HepG2 (cell line): ENCODE data around the gene MALT1. TPM values are rescaled to one million over a fixed set of nuclear protein-coding genes. Genes with fewer than 3 reads are reported as not detected.

Experiments
- ARNT ChIP-seq: fragments of 450-650 bp; IDR thresholded peaks from 2 replicates; pipeline ENCODE4 v1.6.1; 2017
- BRF2 ChIP-seq: sonication (generic); formaldehyde crosslinking; IDR thresholded peaks from 2 replicates; pipeline ENCODE4 v1.8.1; 2022; ENCODE audit warnings: mild to moderate bottlenecking, missing genetic modification reagents
- CTCF ChIP-seq: sonication (generic); formaldehyde crosslinking; IDR thresholded peaks from 2 replicates; pipeline ENCODE4 v1.5.0; 2020; ENCODE audit warnings: mild to moderate bottlenecking, missing genetic modification reagents, moderate library complexity
- GABPA ChIP-seq, 2 experiments: IDR thresholded peaks; 2 replicates each; pipeline ENCODE4 v1.6.1; 2011 to 2016; ENCODE audit warnings: low read depth in 2 of 2, low read length in 1 of 2, missing biosample characterization in 1 of 2, missing genetic modification characterization in 1 of 2
- HDAC6 ChIP-seq: fragments of 200-600 bp; sonication (generic); IDR thresholded peaks from 2 replicates; pipeline ENCODE4 v1.7.0; 2017; ENCODE audit warnings: mild to moderate bottlenecking, antibody characterized with exemption, low read length, low read depth
- KDM2A ChIP-seq: sonication (generic); formaldehyde crosslinking; IDR thresholded peaks from 2 replicates; pipeline ENCODE4 v1.4.0; 2020; ENCODE audit warnings: low read depth, missing genetic modification reagents, borderline replicate concordance
- MAFK ChIP-seq, 2 experiments: IDR thresholded peaks in 1 of 2; conservative IDR thresholded peaks in 1 of 2; 2 replicates each; pipeline ENCODE4 v1.6.1; 2011; ENCODE audit warnings: improper control_type of control experiment in 2 of 2, low read length in 2 of 2
- MTA1 ChIP-seq: sonication (generic); formaldehyde crosslinking; IDR thresholded peaks from 2 replicates; pipeline ENCODE4 v1.4.0; 2020; ENCODE audit warnings: missing genetic modification reagents, mild to moderate bottlenecking, borderline replicate concordance
- MXD4 ChIP-seq: IDR thresholded peaks from 2 replicates; pipeline ENCODE4 v1.6.1; 2016; ENCODE audit warnings: mild to moderate bottlenecking, missing biosample characterization, missing genetic modification reagents
- NCOR1 ChIP-seq: fragments of 200-600 bp; sonication (generic); IDR thresholded peaks from 2 replicates; pipeline ENCODE4 v1.7.0; 2017; ENCODE audit warnings: antibody characterized with exemption, low read length, borderline replicate concordance
- PAXIP1 ChIP-seq: sonication (generic); formaldehyde crosslinking; conservative IDR thresholded peaks from 2 replicates; pipeline ENCODE4 v1.4.0; 2020; ENCODE audit warnings: mild to moderate bottlenecking, missing genetic modification reagents, moderate library complexity
- SP1 ChIP-seq, 2 experiments: fragments of 450-650 bp in 1 of 2; sonication (generic) in 1 of 2; formaldehyde crosslinking in 1 of 2; IDR thresholded peaks; 2 replicates each; pipeline versions ENCODE4 v1.4.0 to v1.6.1; 2016 to 2020; ENCODE audit warnings: missing genetic modification reagents in 1 of 2
- ZNF501 ChIP-seq: sonication (generic); formaldehyde crosslinking; IDR thresholded peaks from 2 replicates; pipeline ENCODE4 v1.5.1; 2020; ENCODE audit warnings: mild to moderate bottlenecking, moderate library complexity, missing genetic modification reagents
- ZNF615 ChIP-seq: sonication (generic); formaldehyde crosslinking; IDR thresholded peaks from 2 replicates; pipeline ENCODE4 v1.5.0; 2020; ENCODE audit warnings: mild to moderate bottlenecking, missing genetic modification reagents, borderline replicate concordance
- ZNF703 ChIP-seq: sonication (generic); formaldehyde crosslinking; IDR thresholded peaks from 2 replicates; pipeline ENCODE4 v1.5.1; 2020; ENCODE audit warnings: missing genetic modification reagents, mild to moderate bottlenecking, moderate library complexity, borderline replicate concordance
- ZNF710 ChIP-seq: sonication (generic); formaldehyde crosslinking; IDR thresholded peaks from 2 replicates; pipeline ENCODE4 v1.5.0; 2020; ENCODE audit warnings: mild to moderate bottlenecking, missing genetic modification reagents, borderline replicate concordance
- ZNF772 ChIP-seq: sonication (generic); formaldehyde crosslinking; IDR thresholded peaks from 2 replicates; pipeline ENCODE4 v1.5.0; 2020; ENCODE audit warnings: mild to moderate bottlenecking, missing genetic modification reagents
- ZNF773 ChIP-seq: sonication (generic); formaldehyde crosslinking; IDR thresholded peaks from 2 replicates; pipeline ENCODE4 v1.4.0; 2020; ENCODE audit warnings: missing genetic modification reagents, borderline replicate concordance
- ZNF816 ChIP-seq: sonication (generic); formaldehyde crosslinking; IDR thresholded peaks from 2 replicates; pipeline ENCODE4 v1.8.0; 2022; ENCODE audit warnings: missing genetic modification reagents, mild to moderate bottlenecking, borderline replicate concordance
- polyA plus RNA-seq, 8 experiments: library from polyadenylated mRNA; depleted of rRNA in 3 of 8; stranded (reverse) in 7 of 8; unstranded in 1 of 8; fragments of >200 nt; fragmentation: Illumina TruSeq in 4 of 8; extraction: Trizol in 4 of 8; gene quantifications; 2 replicates each; pipeline versions ENCODE4 v1.2.1 to v1.2.3, GENCODE V29; 2011 to 2016; ENCODE audit warnings: low read depth in 4 of 8, missing spikeins in 1 of 8, mixed read lengths in 1 of 8; ENCODE audit not compliant: insufficient read depth in 1 of 8
- total RNA-seq, 5 experiments: library from RNA; depleted of rRNA; stranded (reverse); fragments of >200 nt; fragmentation: Illumina TruSeq; extraction: Trizol; gene quantifications; 2 replicates each; pipeline ENCODE4 v1.2.3, GENCODE V29; 2016; ENCODE audit warnings: low read depth in 1 of 5

MALT1 gene
- total and polyA plus RNA-seq, 2 of the 13 experiments (the other 11 are each of a cell fraction or from before 2014, with no cell fraction given), result 43.9 to 89.0 TPM

- TF ChIP-seq ZNF710 (CRISPR knock-in tag) (peak; percentile 34; the same call in 1 of the 2 replicates), ZNF816 (CRISPR knock-in tag) (no peak; the same call in 1 of the 2 replicates), CTCF (CRISPR knock-in tag) (no peak), ARNT (no peak), ZNF615 (CRISPR knock-in tag) (no peak), ZNF773 (CRISPR knock-in tag) (no peak), ZNF501 (CRISPR knock-in tag) (no peak), GABPA (IDR thresholded peaks at IDR 0.05; ENCODE audit: low read depth, low read length) (no peak), GABPA (CRISPR knock-in tag; IDR thresholded peaks at IDR 0.05; ENCODE audit: low read depth) (no peak), KDM2A (CRISPR knock-in tag) (peak; percentile 79), BRF2 (CRISPR knock-in tag) (no peak), MTA1 (CRISPR knock-in tag) (no peak; the same call in 1 of the 2 replicates), ZNF703 (no peak), MXD4 (CRISPR knock-in tag) (0 out of 2 replicates have a peak, but pooled peaks have one; percentile 42), ZNF772 (CRISPR knock-in tag) (no peak), NCOR1 (no peak), SP1 (IDR thresholded peaks at IDR 0.05) (no peak), SP1 (CRISPR knock-in tag; IDR thresholded peaks at IDR 0.05) (peak; percentile 59), MAFK (conservative IDR thresholded peaks at IDR 0.05 in 1 of 2, IDR thresholded peaks at IDR 0.05 in 1 of 2; ENCODE audit: low read length in 2 of 2) (no peak), HDAC6 (no peak), PAXIP1 (CRISPR knock-in tag) (no peak)
Observed at GRCh38 chr18:58671111-58671631, at the start of gene MALT1 (continued).
